SK-N-MC (cell line): ENCODE data around the gene HAPLN3.

Experiments
- EZH2 ChIP-seq: fragments of 200-600 bp; sonication (generic); IDR thresholded peaks from one replicate; pipeline ENCODE4 v1.6.1; 2017; ENCODE audit warnings: antibody characterized with exemption
- POLR2AphosphoS5 ChIP-seq: IDR thresholded peaks from 2 replicates; pipeline ENCODE4 v1.6.1; 2012; ENCODE audit warnings: mild to moderate bottlenecking, low read depth, low read length, borderline replicate concordance

GRCh38 chr15:88938802-88939485 is 43.6 kb upstream of the HAPLN3 start:
- TF ChIP-seq EZH2 (no peak), POLR2AphosphoS5 (no peak)
